Inflammatory macrophage (primary cell): ENCODE data around the gene VPS13D.

ENCODE experiments used
- DNase-seq, 2 donors: peaks; one replicate each; pipeline ENCODE4 v3.0.0-alpha.2; 2020 to 2022

Gene VPS13D

DNA sequence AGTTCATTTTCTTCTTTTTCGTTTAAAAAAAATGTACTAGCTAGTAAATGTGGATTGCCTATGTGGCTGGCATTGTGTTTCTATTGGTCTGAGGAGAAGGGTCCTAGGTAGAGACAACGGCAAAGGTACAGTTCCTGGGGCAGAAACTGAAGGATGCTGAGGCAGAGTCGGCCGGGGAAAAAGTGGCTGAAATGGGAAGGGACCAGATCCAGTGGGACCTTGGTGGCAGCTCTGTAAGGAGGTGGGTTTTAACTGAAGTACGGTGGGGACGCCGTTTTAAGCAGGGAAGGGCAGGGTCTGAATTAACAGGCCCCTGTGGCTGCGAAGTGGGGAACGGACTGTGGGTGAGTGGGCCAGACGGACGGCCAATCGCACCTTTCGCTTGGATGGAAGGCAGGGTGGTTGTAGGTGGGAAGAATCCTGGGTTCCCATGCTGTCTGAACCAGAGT lies 420 bp upstream of the VPS13D start:
- no peak for DNase-seq

DNA sequence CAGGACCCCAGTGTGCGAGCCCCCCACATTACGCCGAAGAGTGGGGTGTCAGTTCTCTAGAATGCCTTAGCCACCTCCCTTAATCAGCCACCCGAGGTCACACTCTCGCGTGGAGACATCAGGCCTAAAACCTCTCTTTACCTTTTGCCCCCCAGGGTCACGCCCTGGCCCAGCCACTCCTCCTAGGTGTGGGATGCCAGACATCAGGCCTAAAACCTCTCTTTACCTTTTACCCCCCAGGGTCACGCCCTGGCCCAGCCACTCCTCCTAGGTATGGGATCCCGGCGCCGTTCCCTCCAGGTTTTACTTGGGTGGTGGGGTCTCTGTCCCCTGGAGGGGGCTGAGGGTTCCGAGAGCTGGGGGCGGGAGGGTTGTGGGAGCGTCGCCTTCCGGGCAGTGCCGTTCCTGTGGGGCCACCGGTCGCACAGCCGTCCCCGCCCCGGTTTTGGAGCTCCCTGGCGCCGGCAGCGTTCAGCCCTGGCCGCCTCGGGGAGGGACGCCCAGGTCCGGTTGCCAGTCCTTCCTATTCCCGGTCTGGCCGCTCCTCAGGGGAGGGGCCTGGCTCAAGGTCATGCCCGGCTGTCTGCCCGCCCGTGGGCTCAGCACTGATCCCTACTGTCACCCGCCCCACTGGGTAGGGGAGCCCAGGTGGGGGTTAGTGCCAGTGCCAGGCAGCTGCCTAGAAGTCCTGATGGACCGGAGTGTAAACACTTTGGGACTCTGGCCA lies 882 bp downstream of the VPS13D start:
- DNase-seq = peak; percentile 23 to 59

DNA sequence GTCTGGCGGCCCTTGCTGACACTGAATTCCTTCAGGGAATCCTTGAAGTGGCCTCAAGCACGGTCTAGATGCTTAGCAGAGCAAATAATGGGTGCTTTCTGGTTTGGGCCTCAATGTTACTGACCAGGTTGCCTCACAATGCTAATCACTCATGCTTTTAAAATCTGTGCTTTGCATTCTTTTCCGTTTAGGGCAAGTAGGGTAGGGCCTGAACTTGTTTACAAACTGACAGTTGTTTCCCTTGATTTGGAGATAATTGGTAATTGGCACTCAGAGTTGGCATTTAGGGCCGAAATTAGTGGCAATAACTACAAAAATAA lies 1.4 kb downstream of the VPS13D start:
- no peak for DNase-seq

DNA sequence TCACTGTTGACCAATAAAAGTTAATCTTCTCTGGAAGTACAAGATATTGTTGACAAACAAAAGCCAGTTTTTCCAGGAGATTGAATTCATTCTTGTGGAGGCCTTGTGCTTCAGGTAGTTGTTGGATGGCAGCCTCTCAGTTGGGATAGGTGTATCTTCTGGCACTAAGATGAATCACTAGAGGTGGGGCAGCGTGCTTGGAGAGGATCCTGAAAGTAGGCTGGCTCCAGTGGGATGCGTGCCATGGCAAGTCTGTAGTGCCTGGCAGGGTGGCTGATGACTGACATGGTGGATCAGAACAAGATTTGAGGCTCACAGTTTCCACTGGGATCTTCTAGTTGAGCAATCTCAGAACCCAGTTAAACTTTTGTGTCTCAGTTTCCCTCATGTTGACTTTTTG lies 2.4 kb downstream of the VPS13D start:
- no peak for DNase-seq

DNA sequence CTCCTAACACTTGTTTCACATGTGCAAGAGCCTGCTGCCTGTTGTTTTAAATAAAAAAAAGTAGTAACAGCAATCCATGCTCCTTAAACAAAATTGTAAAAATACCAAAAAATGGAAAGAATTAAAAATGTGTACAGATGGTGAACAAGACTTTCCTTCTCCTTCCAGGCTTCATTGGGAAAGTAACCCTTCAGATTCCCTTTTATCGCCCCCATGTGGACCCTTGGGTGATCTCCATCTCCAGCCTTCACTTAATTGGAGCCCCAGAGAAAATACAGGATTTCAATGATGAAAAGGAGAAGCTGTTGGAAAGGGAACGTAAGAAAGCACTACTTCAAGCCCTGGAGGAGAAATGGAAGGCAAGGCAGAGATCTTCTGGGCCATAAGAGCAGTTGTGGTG lies 14.2 kb downstream of the VPS13D start:
- DNase-seq = peak; percentile 26 to 50

DNA sequence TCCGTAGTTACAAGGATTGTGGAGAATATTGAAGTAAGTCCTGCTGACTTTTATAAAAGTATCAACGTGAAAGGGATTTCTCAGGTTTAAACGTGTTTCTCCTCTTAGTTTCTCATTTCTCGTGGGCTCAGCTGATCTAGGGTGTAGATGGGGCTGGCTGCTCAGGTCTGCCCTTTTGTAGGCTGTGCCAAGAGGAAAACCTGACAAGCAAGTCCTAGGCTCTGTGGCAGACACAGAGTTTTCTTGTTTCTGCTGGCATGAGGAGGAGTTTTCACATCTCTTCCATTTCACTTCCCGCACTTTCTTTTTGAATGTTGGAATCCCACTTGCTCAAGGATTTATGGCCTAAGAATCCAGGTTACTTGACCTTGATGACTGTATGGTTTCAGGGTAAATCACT lies 14.8 kb downstream of the VPS13D start:
- DNase-seq = no peak

DNA sequence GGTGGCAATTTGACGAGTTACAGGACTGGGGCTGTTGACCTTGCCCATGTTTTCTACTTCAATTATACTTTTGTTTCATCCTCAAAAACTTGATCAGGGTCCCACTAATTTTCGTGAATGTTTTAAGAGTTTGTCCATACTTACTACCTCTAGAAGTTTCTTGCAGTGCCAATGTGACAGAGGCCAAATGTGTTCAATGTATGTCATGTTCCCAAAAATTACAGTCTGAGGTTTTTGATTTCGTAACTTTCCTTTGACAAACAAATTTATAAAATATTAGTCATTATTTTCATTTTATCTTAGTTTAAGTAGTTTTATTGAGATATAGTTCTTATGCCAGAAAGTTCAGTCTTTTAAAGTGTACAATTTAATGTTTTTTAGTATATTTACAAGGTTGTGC lies 15.3 kb downstream of the VPS13D start:
- DNase-seq = no peak

DNA sequence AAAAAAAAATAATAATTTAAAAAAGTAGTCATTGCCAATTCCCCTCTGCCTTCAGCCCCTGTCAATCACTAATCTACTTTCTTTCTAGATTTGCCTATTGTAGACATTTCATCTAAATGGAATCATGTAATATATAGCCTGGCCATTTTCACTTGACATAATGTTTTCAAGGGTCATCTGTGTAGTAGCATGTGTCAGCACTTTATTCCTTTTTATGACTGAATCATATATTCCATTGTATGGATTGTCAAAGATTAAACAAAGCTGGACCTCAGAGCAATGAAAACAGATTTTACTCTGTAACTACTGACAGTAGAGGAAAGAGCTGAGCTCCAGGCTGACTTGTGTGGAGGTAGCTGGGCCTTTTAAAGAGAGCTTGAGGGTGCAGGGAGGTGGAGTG lies 15.9 kb downstream of the VPS13D start:
- no peak for DNase-seq

DNA sequence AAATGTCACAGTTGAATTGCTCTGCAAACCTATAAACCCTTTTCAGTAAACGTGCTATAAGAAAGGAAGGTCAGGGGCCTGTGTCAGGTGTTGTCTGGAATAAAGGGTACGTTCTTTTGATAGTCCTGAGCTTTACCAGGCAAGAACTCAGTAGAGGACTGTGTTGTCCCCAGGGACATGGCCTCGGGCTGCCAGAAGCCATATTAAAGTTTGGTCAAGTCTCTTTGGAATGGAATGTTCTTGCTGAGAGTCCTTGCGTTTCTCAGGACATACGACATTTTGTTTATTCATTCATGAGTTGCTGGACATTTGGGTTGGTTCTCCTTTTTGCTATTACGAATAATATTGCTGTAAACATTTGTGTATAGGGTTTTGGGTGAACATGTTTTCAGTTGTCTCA lies 16.8 kb downstream of the VPS13D start:
- DNase-seq = no peak

DNA sequence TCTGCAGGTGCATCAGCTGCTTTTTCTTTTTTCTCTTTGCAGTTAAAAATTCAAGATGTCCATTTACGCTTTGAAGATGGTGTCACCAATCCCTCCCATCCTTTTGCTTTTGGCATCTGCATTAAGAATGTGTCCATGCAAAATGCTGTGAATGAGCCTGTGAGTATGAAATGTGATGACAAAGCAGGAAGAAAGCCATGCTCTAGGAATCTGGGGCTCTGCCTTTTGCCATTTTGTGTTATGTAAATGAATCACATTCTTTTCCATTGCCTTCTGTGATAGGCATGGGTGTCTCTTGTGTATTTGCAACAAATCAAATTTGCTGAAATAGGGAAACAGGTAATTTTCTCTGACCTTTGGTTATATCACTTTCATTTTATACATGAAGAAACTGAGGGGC lies 19.4 kb downstream of the VPS13D start:
- DNase-seq = no peak

DNA sequence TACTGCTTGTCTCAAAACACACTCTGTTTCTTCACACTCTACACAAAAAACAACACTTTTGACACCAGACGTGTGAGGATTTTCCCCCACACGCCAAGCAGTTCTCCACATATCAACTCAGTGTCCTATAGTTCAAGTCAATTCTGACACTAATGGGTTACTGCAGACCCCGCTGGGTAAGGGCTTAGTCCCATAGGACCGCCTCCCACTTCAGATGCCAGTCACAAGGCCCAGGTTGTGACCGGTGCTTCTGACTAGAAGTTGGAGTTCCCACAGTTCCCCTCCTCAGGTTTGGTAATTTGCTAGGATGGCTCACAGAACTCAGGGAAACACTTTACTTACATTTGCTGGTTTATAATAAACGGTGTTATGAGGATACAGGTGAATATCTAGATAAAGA lies 19.9 kb downstream of the VPS13D start:
- no peak for DNase-seq

DNA sequence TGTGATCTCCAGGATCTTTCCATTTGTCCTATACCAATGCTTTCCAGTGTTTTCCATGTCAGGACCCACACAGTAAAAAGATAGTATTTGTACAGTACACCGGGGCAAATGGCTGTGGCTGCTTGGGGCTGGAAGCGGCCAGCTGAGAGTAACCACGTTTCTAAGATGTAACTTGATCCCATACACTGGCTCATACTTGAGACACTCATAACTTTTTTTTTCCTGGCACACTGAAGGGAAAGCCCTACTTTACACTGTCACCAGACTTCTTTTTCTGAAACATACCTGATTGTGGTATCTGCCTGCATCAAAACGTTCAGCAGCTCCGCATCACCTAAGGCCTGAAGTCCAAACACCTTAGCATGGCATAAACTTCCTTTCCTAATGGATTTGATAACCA lies 21.6 kb downstream of the VPS13D start:
- DNase-seq = no peak

DNA sequence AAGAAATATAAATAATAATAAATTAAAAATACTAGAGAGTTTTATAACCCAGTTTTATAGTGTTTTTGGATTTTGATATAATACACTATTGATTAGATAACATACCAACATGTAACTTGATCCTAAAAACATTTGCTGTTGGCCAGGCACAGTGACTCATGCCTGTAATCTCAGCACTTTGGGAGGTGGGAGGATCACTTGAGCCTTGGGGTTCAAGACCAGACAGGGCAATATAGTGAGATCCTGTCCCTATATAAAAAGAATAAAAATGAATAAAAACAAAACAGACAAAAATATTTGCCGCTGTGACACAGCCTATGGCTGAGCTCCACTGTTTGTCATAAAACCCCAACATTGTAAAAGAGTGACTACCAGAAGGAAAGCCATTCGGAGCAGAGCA lies 26.1 kb downstream of the VPS13D start:
- peak in 1 of 2 donors; percentile 5 for DNase-seq

DNA sequence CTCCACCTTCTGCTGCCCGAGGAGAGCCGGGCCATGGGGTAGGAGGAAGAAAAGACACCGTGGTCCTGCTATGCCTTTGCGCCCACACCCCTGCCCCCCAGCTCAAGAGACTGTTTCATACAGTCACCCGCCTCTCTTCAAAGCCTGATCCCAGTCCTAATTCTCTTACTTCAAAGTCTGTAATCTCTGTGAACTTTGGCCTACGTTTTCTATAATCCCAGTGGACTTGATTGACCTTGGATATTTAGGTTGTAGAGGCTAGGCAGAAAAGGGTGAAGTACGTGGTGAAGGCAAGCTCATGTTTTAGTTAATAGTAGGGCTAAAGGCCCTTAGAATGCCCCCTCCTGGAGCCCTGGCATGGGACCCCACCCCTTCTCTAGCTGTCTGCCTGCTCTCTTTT lies 28.4 kb downstream of the VPS13D start:
- DNase-seq = no peak

DNA sequence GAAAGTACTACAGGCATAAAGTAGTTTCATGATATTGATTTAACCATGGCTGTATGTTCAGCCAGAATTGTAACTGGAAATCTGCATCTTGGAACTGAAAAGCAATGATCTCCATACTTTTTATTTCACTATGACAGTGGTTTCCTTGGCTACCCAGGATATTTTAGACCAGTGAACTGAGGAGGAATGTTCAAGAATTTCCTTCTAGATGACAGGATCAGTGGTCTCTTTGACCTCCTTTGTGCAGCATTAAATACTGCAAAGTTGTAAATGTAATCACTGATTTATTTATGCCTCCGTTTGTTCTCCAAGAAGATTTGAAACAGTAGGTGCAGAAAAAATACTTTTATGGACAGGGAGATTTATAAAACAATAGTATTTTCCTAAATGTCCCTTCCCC lies 39.5 kb downstream of the VPS13D start:
- no peak for DNase-seq

DNA sequence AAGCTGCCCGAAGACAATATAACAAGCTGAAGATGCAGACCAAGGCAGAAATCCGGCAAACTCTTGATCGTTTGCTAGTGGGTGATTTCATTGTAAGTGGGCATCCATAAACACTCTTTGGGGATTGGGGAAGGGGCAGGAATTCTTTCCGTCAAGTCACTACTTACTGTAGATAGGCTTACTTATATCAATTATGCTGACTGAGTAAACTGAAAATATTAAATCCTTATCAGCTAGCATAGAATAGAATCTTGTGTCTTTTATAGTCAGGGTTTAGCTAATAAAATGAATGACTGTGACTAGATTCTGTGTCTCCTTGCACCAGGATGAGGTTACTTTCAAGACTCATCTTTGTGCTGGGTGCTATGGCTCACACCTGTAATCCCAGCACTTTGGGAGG lies 41.2 kb downstream of the VPS13D start:
- DNase-seq = no peak

DNA sequence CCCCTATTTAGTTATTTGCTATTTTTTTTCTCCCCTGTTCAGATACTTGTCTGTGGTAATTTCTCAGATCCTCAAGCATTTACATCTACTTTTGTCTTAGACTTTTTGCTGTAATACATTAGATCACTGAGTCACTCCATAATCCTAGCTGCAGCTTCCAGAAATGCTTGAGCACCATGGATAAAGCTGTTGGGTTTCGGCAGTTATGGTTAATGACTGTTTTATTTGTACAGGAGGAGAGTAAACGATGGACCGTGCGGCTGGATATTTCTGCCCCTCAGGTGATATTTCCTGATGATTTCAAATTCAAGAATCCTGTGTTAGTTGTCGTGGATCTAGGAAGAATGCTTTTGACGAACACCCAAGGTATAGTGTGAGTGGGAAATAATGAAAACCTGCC lies 42.9 kb downstream of the VPS13D start:
- no peak for DNase-seq

DNA sequence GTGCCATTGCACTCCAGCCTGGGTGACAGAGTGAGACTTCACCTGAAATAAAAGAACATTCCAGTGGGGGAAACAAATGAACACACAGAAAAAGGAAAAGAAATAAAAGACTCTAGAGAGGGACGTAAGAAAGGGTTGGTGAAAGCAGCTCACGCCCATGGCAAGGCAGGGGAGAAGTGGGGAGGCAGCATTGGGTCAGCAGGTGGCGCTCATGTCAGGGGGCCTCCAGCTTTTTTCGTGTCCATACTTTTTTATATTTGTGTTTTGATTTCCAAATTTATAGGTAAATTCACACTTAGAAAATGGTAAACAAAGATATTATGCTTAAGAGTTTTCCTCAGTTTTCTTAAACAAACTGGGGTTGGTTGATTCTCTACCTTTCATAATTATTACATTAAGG lies 45.5 kb downstream of the VPS13D start:
- no peak for DNase-seq

DNA sequence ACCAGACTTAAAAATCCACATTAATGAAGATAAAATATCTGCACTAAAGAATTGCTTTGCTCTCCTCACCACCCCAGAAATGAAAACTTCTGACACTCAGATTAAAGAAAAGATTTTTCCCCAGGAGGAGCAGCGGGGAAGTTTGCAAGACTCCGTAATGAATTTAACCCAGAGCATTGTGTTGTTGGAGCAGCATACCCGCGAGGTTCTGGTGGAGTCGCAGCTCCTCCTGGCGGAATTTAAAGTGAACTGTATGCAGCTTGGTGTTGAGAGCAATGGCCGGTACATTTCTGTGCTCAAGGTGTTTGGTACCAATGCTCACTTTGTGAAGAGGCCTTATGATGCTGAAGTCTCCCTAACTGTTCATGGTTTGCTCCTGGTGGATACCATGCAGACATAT lies 46.4 kb downstream of the VPS13D start:
- DNase-seq = peak in 1 of 2 donors; percentile 14

DNA sequence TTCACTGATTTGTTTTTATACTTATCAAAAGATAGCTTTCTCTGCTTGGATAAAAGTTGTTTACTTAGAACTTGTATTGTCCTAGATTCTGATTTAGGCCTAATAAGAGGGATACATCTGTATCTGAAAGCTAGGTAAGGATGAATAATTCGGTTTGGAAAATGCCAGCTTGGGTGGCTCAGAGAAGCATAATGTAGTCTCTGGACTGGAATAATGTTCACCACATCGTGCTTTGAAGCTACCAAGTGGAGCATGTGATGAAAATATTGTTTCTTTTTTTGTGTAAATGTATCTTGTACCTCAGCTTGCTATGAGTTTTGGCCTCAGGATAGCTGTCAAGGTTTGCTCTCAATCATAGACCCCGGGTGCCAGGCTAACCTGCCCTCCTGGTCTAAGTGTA lies 49.2 kb downstream of the VPS13D start:
- no peak for DNase-seq

DNA sequence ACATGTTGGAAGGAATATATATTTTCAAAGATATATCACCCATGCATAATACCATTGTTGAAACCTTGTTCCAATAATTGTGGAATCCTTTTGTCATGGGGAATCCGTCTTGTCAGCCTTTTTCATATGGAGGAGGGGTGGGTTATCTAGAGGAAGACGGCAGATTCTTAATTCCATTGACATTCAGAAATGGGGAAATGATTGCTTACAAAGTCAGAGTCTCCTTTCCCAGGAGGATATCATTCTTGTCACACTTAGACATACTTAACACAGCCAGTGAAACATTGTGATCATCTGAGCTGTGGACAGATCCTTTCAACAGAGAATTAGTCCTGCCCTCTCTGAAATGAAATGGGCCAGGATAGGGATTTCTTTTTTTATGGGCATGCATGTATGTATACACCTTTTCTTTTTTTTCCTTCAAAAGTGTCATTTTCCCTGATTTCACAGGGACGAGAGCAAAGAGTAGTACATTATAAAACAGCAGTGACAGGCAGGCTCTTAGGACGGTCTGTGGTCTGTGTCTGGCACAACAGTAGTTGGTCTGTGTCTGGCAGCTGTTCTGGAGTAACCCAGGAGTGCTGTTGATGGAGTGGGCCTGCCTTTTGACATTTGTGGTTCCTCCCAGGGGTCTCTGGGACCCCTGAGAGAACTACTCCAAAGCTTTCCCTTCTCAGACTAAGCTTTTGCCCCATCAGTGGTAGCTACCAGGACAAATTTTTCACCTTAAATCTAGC lies 50.1 kb downstream of the VPS13D start:
- no peak for DNase-seq

DNA sequence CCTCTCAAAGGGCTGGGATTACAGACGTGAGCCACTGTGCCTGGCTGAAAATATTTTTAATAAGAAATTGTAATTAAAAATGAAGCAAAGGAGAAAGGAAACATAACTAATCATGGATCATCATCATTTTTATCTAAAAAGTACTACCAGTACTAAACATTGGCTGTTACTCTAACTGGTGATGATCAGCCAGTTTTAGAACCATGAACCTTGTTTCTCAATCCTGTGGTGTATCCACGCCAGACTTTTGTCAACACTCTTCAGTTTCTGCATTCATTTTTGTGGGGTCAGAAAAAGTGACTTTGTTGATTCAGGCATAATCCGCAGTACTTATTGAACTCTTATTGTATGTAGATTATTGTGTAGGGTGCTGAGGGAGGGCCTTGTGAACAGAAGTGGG lies 52.3 kb downstream of the VPS13D start:
- no peak for DNase-seq

DNA sequence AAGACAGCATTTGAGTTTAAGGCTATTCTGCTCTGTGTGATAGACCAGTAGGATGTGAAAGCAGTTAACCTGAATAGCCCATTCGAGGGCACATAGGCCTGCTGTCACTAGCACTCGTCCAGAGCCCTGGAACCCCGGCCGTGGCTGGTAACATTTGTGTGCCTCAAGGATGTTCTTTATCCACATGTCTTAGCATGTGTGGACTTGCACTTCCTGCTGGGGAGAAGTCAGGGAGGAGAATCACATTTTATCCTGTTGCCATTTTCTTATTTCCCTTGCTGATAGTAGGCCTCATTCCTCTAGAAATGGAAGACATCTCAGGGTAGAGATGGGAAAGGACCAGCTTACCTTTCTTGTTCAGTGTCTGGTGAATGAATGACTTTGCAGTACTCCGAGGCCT lies 54.7 kb downstream of the VPS13D start:
- DNase-seq = no peak

DNA sequence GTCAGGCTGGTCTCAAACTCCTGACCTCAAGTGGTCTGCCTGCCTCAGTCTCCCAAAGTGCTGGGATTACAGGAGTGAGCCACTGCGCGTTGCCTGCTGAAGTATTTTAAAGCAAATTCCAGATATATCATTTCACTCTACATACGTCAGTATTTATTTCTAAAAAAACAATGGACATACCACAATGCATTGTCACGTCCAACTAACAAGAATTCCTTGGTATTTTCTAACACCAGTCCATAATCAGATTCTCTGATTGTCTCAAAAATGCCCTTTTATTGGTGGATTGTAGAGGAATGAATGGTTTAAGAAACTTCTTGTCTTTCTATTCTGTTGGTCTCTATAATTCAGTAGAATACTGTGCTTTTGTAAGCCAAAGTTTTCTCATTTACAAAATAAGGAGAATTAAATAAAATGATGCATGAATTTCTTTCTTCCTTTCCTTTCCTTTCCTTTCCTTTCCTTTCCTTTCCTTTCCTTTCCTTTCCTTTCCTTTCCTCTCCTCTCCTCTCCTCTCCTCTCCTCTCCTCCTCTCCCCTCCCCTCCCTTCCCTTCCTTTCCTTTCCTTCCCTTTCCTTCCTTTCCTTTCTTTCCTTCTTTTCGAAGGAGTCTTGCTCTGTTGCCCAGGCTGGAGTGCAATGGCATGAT lies 55.8 kb downstream of the VPS13D start:
- DNase-seq = no peak
